ENCODE data around the gene LHX4.

LHX4 gene

DNA sequence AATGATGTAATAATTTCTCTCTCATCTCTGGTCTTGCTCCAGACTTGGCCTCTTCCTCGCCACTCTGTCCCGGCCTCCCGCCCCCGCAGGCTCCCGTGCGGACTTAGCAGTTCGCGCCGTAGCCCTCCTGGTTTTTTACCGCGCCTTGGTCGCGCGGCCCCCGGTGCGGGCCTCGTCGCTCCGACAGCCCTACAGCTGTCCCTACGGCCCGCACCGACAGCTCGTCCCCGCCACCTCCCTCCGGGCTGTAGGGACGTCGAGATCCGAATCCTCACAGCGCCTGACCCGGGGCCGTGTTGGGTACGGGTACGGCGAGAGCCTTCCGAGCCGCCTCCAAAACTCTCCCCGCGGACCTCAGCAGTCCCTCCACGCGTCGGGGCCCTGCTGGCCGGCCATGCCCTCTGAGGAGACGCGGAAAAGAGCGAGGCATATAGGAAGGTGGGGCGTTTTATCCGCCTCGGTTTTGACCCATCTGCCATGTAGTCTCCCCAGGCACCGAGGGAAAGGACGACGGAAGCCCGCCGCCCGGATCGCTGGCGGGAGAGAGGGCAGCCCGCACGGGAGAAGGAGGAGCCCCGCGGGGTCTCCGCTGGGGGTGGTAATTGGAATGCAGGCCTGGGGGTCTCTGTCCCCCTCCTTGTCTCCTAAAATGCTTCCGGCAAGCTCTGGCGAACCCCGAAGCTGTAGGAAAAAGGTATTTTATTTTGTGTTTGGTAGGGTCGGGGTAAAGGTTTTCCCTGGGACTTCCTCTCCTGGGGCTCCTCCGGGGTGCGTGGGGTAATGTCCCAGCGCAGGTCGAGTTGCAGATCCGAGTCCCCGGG, 3.3 kb downstream of the LHX4 start:
- TF ChIP-seq CTCF (IDR thresholded peaks at IDR 0.05; ENCODE audit: extremely low read depth, missing control alignments) = no peak
- no peak for DNase-seq (ENCODE audit: low spot score)

DNA sequence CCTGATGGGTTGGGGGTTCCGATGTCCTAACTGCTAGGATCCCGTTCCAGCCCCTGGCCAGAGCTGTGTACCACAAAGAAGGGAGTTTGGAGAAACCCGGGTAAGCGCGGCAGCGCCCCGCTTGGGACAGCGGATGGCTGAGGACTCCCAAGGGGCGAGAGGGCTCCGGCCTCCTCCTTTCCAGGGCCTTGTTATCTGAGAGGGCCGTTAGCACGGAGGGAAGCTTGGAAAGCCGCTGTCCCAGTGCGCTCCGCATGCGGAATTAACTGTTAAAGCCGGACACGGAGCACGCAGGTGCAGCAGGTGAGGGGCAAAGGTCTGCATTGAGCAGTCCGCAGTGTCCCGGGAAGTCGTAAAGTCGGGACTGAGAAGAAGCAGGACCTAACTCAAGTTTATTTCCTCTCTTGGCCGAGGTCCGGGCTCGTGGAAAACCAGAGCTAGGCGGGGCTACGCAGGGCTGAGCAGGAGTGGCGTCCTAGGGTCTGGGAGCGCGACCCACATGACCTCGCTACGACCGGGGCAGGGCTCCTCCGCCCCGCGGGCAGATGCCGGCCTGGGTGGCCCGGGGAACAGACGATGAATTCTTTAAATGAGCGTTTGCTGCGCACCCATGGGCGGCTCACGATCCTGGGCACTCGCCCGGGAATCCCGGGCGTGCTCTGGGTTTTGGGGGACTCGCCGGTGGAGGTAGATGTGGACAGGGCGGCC, 4.5 kb downstream of the LHX4 start:
- no peak for DNase-seq (ENCODE audit: low spot score)

GRCh38 chr1:180235077-180235501, 5.0 kb downstream of the LHX4 start:
- TF ChIP-seq CTCF (IDR thresholded peaks at IDR 0.05; ENCODE audit: extremely low read depth, missing control alignments) = no peak
- no peak for DNase-seq (ENCODE audit: low spot score)

More for the DNA sequence above, 4.5 kb downstream of the LHX4 start:
- TF ChIP-seq CTCF (IDR thresholded peaks at IDR 0.05; ENCODE audit: extremely low read depth, missing control alignments) = no peak

DNA sequence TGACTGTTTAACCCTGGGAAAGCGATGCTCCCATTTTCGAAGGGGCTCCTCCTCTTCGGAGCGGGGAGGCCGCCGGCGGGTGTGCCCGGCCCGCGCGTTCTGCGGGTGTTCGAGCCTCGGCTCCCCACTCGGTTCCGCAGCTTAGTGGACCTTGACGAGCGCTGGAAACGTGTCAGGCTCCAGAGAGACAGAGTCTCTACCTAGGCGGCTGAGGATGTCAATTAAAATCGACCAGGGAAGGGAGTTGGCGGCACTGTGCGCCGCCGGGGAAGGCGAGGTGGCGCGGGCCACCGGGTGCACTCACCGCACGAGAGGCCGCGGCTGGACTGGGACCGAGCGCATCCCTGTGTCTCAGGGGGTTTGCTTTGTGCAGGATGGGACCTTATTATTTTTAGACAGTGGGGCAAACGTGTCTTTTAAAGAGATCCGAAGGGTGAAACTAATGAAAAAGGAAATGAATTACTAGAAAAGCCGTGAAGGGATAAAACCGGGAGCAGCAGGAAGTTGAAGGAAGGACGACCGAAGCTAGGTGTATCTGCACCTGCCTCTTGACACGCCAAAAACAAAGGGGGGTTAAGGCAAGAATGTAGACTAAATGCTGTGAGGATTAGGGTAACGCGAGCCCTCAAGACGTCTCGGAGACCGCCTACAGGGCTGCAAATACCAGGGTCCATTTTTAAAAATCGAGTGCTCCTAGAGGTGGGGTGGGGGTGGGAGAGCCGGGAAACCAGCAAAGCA, 5.6 kb downstream of the LHX4 start:
- TF ChIP-seq CTCF (IDR thresholded peaks at IDR 0.05; ENCODE audit: extremely low read depth, missing control alignments) = no peak
- no peak for DNase-seq (ENCODE audit: low spot score)

- no peak for TF ChIP-seq CTCF (IDR thresholded peaks at IDR 0.05; ENCODE audit: extremely low read depth, missing control alignments)
Observed at GRCh38 chr1:180236698-180237509, 6.8 kb downstream of the LHX4 start.

DNA sequence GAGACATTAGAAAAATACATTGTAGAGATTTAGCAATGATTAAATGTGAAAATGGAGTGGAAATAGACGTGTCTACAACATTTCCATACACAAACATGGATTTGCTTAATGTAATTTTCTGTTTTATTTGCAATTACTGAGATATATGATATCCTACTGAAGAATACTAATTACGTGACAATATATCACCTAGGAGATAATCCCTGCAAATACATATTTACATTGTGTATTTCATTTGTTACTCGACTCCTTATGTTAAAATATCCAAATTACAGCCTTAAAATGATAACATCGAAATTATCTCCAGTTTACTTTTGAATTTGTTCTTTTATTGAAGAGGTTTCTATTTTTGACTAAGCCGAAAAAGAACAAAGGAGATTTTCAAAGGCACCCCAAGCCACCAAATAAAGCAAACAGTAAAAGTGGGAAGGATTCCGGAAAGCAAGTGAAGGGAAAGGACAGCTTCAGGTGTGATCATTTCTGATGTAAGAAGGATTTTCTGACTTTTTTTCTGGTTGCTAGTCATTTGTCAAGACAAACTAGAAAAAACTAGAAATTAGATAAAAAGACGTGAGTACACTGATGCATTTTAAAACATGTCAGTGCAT, 7.9 kb downstream of the LHX4 start:
- DNase-seq (ENCODE audit: low spot score) = no peak
- TF ChIP-seq CTCF (IDR thresholded peaks at IDR 0.05; ENCODE audit: extremely low read depth, missing control alignments) = no peak

More at GRCh38 chr1:180236698-180237509, 6.8 kb downstream of the LHX4 start:
- no peak for DNase-seq (ENCODE audit: low spot score)
